Measurements from ENCODE around the gene PRMT7. TPM values are rescaled to one million over a fixed set of nuclear protein-coding genes. Genes with fewer than 3 reads are reported as not detected.

The PRMT7 gene
- polyA plus RNA-seq, 1 donor (not counting 4 experiments of a cell fraction or from before 2014, with no cell fraction given): 27.4 TPM

DNA sequence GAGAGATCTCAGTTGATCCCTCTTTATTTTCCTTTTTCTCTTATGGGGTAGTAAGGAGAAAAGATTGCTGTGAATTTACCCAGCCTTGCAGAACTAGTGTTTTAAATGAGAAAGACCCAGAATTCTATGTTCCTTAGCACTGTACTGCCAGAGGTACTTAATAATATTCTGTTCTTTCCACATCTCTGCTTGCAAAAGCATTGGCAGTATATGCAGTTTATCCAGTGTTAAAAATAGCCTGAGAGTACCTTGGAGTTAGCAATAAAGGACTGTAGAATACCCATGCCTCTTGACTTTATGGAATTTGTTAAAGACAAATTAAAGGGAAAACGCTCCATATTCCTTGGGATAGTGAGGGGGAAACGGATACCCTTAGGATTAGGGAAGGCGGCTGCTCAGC, 34.6 kb upstream of the PRMT7 start:
- H3K4me1 ChIP-seq (ENCODE audit: control insufficient read depth, extremely low read depth, insufficient read depth, low read length): peaks cover 42% of the 10 kb centered on the region
- H3K9me1 ChIP-seq (ENCODE audit: control insufficient read depth, extremely low read depth, insufficient read depth, low read length): peaks cover 18% of the 10 kb centered on the region
- no peak overlapping the region for H3K4me3 ChIP-seq (ENCODE audit: control insufficient read depth in 2 of 3, extremely low read depth in 1 of 3, insufficient read depth in 2 of 3, low read depth in 1 of 3, low read length in 3 of 3)
- H3K9me3 ChIP-seq (ENCODE audit: control insufficient read depth, low read depth, low read length): no peaks in the 10 kb centered on the region
- H3K9ac ChIP-seq (ENCODE audit: control insufficient read depth, extremely low read depth, insufficient read depth, low read length): no peak overlapping the region
- H3K27me3 ChIP-seq (ENCODE audit: control insufficient read depth, extremely low read depth, insufficient read depth, low read length): no peaks in the 10 kb centered on the region
- H3K27ac ChIP-seq (ENCODE audit: control insufficient read depth, insufficient read depth, low read length): no peak overlapping the region
- peaks cover 20% of the 10 kb centered on the region for H4K20me1 ChIP-seq (ENCODE audit: control insufficient read depth, extremely low read depth, insufficient read depth, low read length)
- H2AFZ ChIP-seq (ENCODE audit: control insufficient read depth, low read length): no peak overlapping the region
- peaks cover 15 to 23% of the 10 kb centered on the region in 2 experiments for H3K36me3 ChIP-seq (ENCODE audit: control insufficient read depth in 2 of 2, extremely low read depth in 1 of 2, insufficient read depth in 2 of 2, low read length in 2 of 2)
- FAIRE-seq (no peak), DNase-seq (ENCODE audit: low read depth, low spot score) (no peak)
- dilution Hi-C loops (cut with MboI; ENCODE audit: extremely low pct_ligation_motif_present, low sequenced_read_pairs): no loop called here
- no peak overlapping the region for H3K4me2 ChIP-seq (ENCODE audit: control insufficient read depth, extremely low read depth, insufficient read depth, low read depth, low read length)
- no peak for TF ChIP-seq EZH2 (IDR thresholded peaks at IDR 0.05; ENCODE audit: low read length)
- TF ChIP-seq, protein P1, sequence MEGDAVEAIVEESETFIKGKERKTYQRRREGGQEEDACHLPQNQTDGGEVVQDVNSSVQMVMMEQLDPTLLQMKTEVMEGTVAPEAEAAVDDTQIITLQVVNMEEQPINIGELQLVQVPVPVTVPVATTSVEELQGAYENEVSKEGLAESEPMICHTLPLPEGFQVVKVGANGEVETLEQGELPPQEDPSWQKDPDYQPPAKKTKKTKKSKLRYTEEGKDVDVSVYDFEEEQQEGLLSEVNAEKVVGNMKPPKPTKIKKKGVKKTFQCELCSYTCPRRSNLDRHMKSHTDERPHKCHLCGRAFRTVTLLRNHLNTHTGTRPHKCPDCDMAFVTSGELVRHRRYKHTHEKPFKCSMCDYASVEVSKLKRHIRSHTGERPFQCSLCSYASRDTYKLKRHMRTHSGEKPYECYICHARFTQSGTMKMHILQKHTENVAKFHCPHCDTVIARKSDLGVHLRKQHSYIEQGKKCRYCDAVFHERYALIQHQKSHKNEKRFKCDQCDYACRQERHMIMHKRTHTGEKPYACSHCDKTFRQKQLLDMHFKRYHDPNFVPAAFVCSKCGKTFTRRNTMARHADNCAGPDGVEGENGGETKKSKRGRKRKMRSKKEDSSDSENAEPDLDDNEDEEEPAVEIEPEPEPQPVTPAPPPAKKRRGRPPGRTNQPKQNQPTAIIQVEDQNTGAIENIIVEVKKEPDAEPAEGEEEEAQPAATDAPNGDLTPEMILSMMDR (optimal IDR thresholded peaks at IDR 0.05 in 1 of 3, IDR thresholded peaks at IDR 0.05 in 1 of 3, conservative IDR thresholded peaks at IDR 0.05 in 1 of 3; ENCODE audit: extremely low read depth in 1 of 3, insufficient read depth in 2 of 3, low read length in 3 of 3): no peak
- peaks cover 22% of the 10 kb centered on the region for H3K79me2 ChIP-seq (ENCODE audit: control insufficient read depth, insufficient read depth, low read length)

DNA sequence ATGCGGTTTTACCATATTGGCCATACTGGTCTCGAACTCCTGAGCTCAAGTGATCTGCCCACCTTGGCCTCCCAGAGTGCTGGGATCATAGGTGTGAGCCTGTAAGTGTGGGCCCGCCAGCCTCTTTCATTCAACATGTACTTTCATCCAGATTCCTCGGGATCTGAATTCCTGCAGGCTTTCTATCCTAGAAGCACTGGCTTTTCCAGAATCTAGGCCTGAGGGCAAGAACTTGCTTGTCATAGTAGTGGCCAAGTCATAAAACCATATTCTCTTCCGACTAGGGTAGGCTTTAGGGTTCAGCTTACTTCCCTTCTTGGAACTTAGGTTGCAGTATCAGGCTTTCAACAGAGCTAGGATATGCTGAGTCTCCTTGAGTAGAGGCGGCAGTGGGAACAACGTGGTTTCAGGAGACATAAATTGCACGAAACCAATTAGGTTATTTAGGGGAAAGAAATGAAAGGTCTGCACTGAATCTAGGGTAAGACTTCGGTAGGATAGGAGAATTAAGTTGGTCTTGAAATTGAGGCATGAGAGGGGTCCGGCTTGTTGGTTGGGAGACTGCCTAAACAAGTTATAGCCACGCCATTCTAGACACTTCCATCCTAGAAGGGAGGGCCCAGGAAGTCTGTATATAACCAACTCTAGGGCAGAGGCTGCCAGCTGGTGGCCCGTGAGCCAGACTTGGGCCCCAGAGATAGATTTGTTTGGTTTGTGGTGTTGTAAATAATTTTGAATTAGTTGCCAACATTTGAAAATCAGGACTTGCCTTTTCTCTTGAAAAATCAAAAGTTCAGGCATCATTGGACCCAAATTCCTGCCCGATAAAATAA, 30.9 kb upstream of the PRMT7 start:
- Histone ChIP-seq H3K9ac (ENCODE audit: control insufficient read depth, extremely low read depth, insufficient read depth, low read length) (no peak overlapping the region), H3K4me3 (ENCODE audit: control insufficient read depth in 2 of 3, extremely low read depth in 1 of 3, insufficient read depth in 2 of 3, low read depth in 1 of 3, low read length in 3 of 3) (no peak overlapping the region), H3K27me3 (ENCODE audit: control insufficient read depth, extremely low read depth, insufficient read depth, low read length) (no peaks in the 10 kb centered on the region), H3K36me3 (ENCODE audit: control insufficient read depth in 2 of 2, extremely low read depth in 1 of 2, insufficient read depth in 2 of 2, low read length in 2 of 2) (peaks cover 12 to 19% of the 10 kb centered on the region in 2 experiments), H3K27ac (ENCODE audit: control insufficient read depth, insufficient read depth, low read length) (no peak overlapping the region), H4K20me1 (ENCODE audit: control insufficient read depth, extremely low read depth, insufficient read depth, low read length) (peaks cover 4% of the 10 kb centered on the region), H3K9me1 (ENCODE audit: control insufficient read depth, extremely low read depth, insufficient read depth, low read length) (peaks cover 3% of the 10 kb centered on the region), H3K4me2 (ENCODE audit: control insufficient read depth, extremely low read depth, insufficient read depth, low read depth, low read length) (no peak overlapping the region), H3K4me1 (ENCODE audit: control insufficient read depth, extremely low read depth, insufficient read depth, low read length) (peaks cover 12% of the 10 kb centered on the region), H3K79me2 (ENCODE audit: control insufficient read depth, insufficient read depth, low read length) (peaks cover 9% of the 10 kb centered on the region), H3K9me3 (ENCODE audit: control insufficient read depth, low read depth, low read length) (no peaks in the 10 kb centered on the region), H2AFZ (ENCODE audit: control insufficient read depth, low read length) (no peak overlapping the region)
- DNase-seq (ENCODE audit: low read depth, low spot score) (no peak), FAIRE-seq (no peak)
- TF ChIP-seq, protein P1 (optimal IDR thresholded peaks at IDR 0.05 in 1 of 3, IDR thresholded peaks at IDR 0.05 in 1 of 3, conservative IDR thresholded peaks at IDR 0.05 in 1 of 3; ENCODE audit: extremely low read depth in 1 of 3, insufficient read depth in 2 of 3, low read length in 3 of 3): no peak
- no peak for TF ChIP-seq EZH2 (IDR thresholded peaks at IDR 0.05; ENCODE audit: low read length)
- dilution Hi-C loops (cut with MboI; ENCODE audit: extremely low pct_ligation_motif_present, low sequenced_read_pairs): no loop called here

Measured in keratinocyte (primary cell).